ENCODE data around the gene CENPN. TPM values are rescaled to one million over a fixed set of nuclear protein-coding genes. Genes with fewer than 3 reads are reported as not detected.
A peak's percentile ranks its signal among the peaks of the same experiment; 100 is the strongest.

CENPN gene
- total and polyA plus RNA-seq, 2 of the 13 experiments (the other 11 are each of a cell fraction or from before 2014, with no cell fraction given), result 29.7 to 129 TPM

- TF ChIP-seq ZFP36L2 (CRISPR knock-in tag; IDR thresholded peaks at IDR 0.05), result no peak
- TF ChIP-seq ARID3A (IDR thresholded peaks at IDR 0.05; ENCODE audit: low read depth, low read length), result peak; percentile 79
- no peak for TF ChIP-seq KDM2A (CRISPR knock-in tag; IDR thresholded peaks at IDR 0.05; ENCODE audit: borderline replicate concordance, low read depth)
- TF ChIP-seq HMGA1 (CRISPR knock-in tag; conservative IDR thresholded peaks at IDR 0.05), result no peak
- TF ChIP-seq SIX4 (CRISPR knock-in tag; IDR thresholded peaks at IDR 0.05), result no peak
- TF ChIP-seq ZNF512B (CRISPR knock-in tag; IDR thresholded peaks at IDR 0.05; ENCODE audit: borderline replicate concordance), result no peak
- TF ChIP-seq ZNF674 (CRISPR knock-in tag; IDR thresholded peaks at IDR 0.05; ENCODE audit: low read depth), result no peak
- no peak for TF ChIP-seq ZNF362 (CRISPR knock-in tag; IDR thresholded peaks at IDR 0.05; ENCODE audit: borderline replicate concordance)
- TF ChIP-seq NR2F6 (IDR thresholded peaks at IDR 0.05), result peak; percentile 83
- TF ChIP-seq NR2F6 (CRISPR knock-in tag; IDR thresholded peaks at IDR 0.05), result peak; percentile 62; the same call in 1 of the 2 replicates
- TF ChIP-seq ZBTB42 (CRISPR knock-in tag; IDR thresholded peaks at IDR 0.05), result no peak
- no peak for TF ChIP-seq ZNF20 (CRISPR knock-in tag; IDR thresholded peaks at IDR 0.05)
- peak; percentile 42 for TF ChIP-seq BCL6 (CRISPR knock-in tag; IDR thresholded peaks at IDR 0.05)
- TF ChIP-seq ADNP (CRISPR knock-in tag; IDR thresholded peaks at IDR 0.05), result no peak
- TF ChIP-seq FOXA3 (CRISPR knock-in tag; IDR thresholded peaks at IDR 0.05), result no peak; the same call in none of the 2 replicates
- no peak for TF ChIP-seq NFAT5 (CRISPR knock-in tag; IDR thresholded peaks at IDR 0.05)
- TF ChIP-seq ZNF678 (CRISPR knock-in tag; IDR thresholded peaks at IDR 0.05), result no peak
- TF ChIP-seq ZFY (CRISPR knock-in tag; IDR thresholded peaks at IDR 0.05), result no peak
- no peak for TF ChIP-seq ZNF850 (CRISPR knock-in tag; conservative IDR thresholded peaks at IDR 0.05)
- no peak for TF ChIP-seq KDM4B (CRISPR knock-in tag; IDR thresholded peaks at IDR 0.05)
Observed at GRCh38 chr16:80997139-80997798, 9.7 kb upstream of the CENPN start (continued).

Data from HepG2 (cell line).